Liver (tissue), 9 donors: ENCODE data around the gene AMBRA1. TPM values are rescaled to one million over a fixed set of nuclear protein-coding genes. Genes with fewer than 3 reads are reported as not detected.

ENCODE experiments used
- DNase-seq: peaks from one replicate; pipeline ENCODE4 v3.0.0-alpha.2; 2017; ENCODE audit warnings: low spot score
- H3K27ac ChIP-seq, 2 donors: one replicate each; pipeline ENCODE4 v1.7.0; 2013; ENCODE audit warnings: inconsistent platforms in 2 of 2, low read length in 2 of 2, control low read depth in 1 of 2, low read depth in 1 of 2, mild to moderate bottlenecking in 1 of 2
- H3K27me3 ChIP-seq, 4 donors: one replicate each; pipeline versions ENCODE4 v1.6.1 to v1.7.0; 2013; ENCODE audit warnings: low read length in 3 of 4, inconsistent platforms in 1 of 4, mild to moderate bottlenecking in 1 of 4, moderate library complexity in 1 of 4; ENCODE audit not compliant: control insufficient read depth in 4 of 4, insufficient read depth in 4 of 4
- H3K36me3 ChIP-seq, 4 donors: one replicate each; pipeline versions ENCODE4 v1.6.1 to v1.7.0; 2013; ENCODE audit warnings: low read length in 3 of 4, mild to moderate bottlenecking in 3 of 4, low read depth in 1 of 4, moderate library complexity in 1 of 4; ENCODE audit not compliant: control insufficient read depth in 4 of 4, insufficient read depth in 3 of 4
- H3K4me1 ChIP-seq, 4 donors: one replicate each; pipeline versions ENCODE4 v1.6.1 to v1.7.0; 2013; ENCODE audit warnings: low read length in 3 of 4, mild to moderate bottlenecking in 3 of 4, moderate library complexity in 1 of 4; ENCODE audit not compliant: control insufficient read depth in 4 of 4, insufficient read depth in 4 of 4
- H3K4me3 ChIP-seq, 3 donors: one replicate each; pipeline versions ENCODE4 v1.6.1 to v1.7.0; 2013; ENCODE audit warnings: low read length in 3 of 3, control low read depth in 1 of 3, low read depth in 1 of 3, mild to moderate bottlenecking in 1 of 3
- H3K9ac ChIP-seq, 2 donors: one replicate each; pipeline ENCODE4 v1.7.0; 2013; ENCODE audit warnings: low read length in 2 of 2, mild to moderate bottlenecking in 2 of 2, moderate library complexity in 2 of 2, control low read depth in 1 of 2, low read depth in 1 of 2
- H3K9me3 ChIP-seq, 4 donors: one replicate each; pipeline versions ENCODE4 v1.6.1 to v1.7.0; 2013; ENCODE audit warnings: low read length in 3 of 4; ENCODE audit not compliant: control insufficient read depth in 4 of 4
- EGR1 ChIP-seq, 2 donors: IDR thresholded peaks; 2 replicates each; pipeline ENCODE4 v1.6.1; 2016 to 2018; ENCODE audit warnings: antibody characterized with exemption in 2 of 2, low read depth in 2 of 2
- FOXA1 ChIP-seq: IDR thresholded peaks from 2 replicates; pipeline ENCODE4 v1.6.1; 2016; ENCODE audit warnings: antibody characterized with exemption
- FOXA2 ChIP-seq: IDR thresholded peaks from 2 replicates; pipeline ENCODE4 v1.6.1; 2016; ENCODE audit warnings: antibody characterized with exemption
- GABPA ChIP-seq, 2 donors: IDR thresholded peaks in 1 of 2; conservative IDR thresholded peaks in 1 of 2; 2 replicates each; pipeline ENCODE4 v1.6.1; 2016; ENCODE audit warnings: antibody characterized with exemption in 2 of 2, mild to moderate bottlenecking in 1 of 2, moderate library complexity in 1 of 2
- HNF4A ChIP-seq, 2 donors: conservative IDR thresholded peaks; 2 replicates each; pipeline ENCODE4 v1.6.1; 2016; ENCODE audit warnings: antibody characterized with exemption in 2 of 2, mild to moderate bottlenecking in 2 of 2
- HNF4G ChIP-seq: IDR thresholded peaks from 2 replicates; pipeline ENCODE4 v1.6.1; 2016; ENCODE audit warnings: antibody characterized with exemption
- JUND ChIP-seq, 2 donors: IDR thresholded peaks; 2 replicates each; pipeline ENCODE4 v1.6.1; 2016; ENCODE audit warnings: antibody characterized with exemption in 2 of 2
- NR2F2 ChIP-seq: IDR thresholded peaks from 2 replicates; pipeline ENCODE4 v1.6.1; 2016; ENCODE audit warnings: antibody characterized with exemption
- RAD21 ChIP-seq, 2 donors: IDR thresholded peaks; 2 replicates each; pipeline ENCODE4 v1.6.1; 2016; ENCODE audit warnings: antibody characterized with exemption in 2 of 2, mild to moderate bottlenecking in 2 of 2
- RXRA ChIP-seq, 2 donors: IDR thresholded peaks; 2 replicates each; pipeline ENCODE4 v1.6.1; 2017 to 2018; ENCODE audit warnings: antibody characterized with exemption in 2 of 2, mild to moderate bottlenecking in 1 of 2
- SP1 ChIP-seq: IDR thresholded peaks from 2 replicates; pipeline ENCODE4 v1.6.1; 2018; ENCODE audit warnings: antibody characterized with exemption, mild to moderate bottlenecking
- TAF1 ChIP-seq: conservative IDR thresholded peaks from 2 replicates; pipeline ENCODE4 v1.6.1; 2016; ENCODE audit warnings: antibody characterized with exemption, mild to moderate bottlenecking
- YY1 ChIP-seq: IDR thresholded peaks from 2 replicates; pipeline ENCODE4 v1.6.1; 2016; ENCODE audit warnings: antibody characterized with exemption, mild to moderate bottlenecking
- WGBS: extraction: QIAGEN DNeasy Blood & Tissue Kit; methylation state at CpG from one replicate; pipeline ENCODE4 v1.1.7; 2013; 5-methylcytosine and 5-hydroxymethylcytosine counted together
- polyA plus RNA-seq, 2 donors: library from polyadenylated mRNA; stranded (reverse) in 1 of 2; unstranded in 1 of 2; fragments of 200-250 nt in 1 of 2; fragments of >200 nt in 1 of 2; fragmentation: Nextera tagmentation in 1 of 2; extraction: Ambion mirVana in 1 of 2; gene quantifications; one replicate each; pipeline versions ENCODE4 v1.2.1 to v1.2.3, GENCODE V29; 2013 to 2015
- total RNA-seq, 2 donors: library from RNA; depleted of rRNA; stranded (reverse); fragments of >200 nt; gene quantifications; one replicate each; pipeline ENCODE4 v1.2.3, GENCODE V29; 2014
- TF ChIP-seq, protein P1 (sequence below): IDR thresholded peaks from 2 replicates; pipeline ENCODE4 v1.6.1; 2016; ENCODE audit warnings: antibody characterized with exemption
- TF ChIP-seq, protein P2 (sequence below): IDR thresholded peaks from 2 replicates; pipeline ENCODE4 v1.6.1; 2016; ENCODE audit warnings: antibody characterized with exemption
- TF ChIP-seq, protein P3 (sequence below): IDR thresholded peaks from 2 replicates; pipeline ENCODE4 v1.6.1; 2016; ENCODE audit warnings: antibody characterized with exemption, mild to moderate bottlenecking
- TF ChIP-seq, protein P4 (sequence below): fragments of 150-350 bp; IDR thresholded peaks from 2 replicates; pipeline ENCODE4 v1.5.1; 2017; ENCODE audit warnings: improper control_type of control experiment, low read depth, low read length; ENCODE audit not compliant: missing input control
- donor health status: healthy.
- donor health status: healthy.
- donor health status: healthy.
- donor health status: healthy.
- donor health status: healthy.

The AMBRA1 gene
- total and polyA plus RNA-seq, 4 donors, result 3.7 to 25.7 (median 15.1) TPM

DNA sequence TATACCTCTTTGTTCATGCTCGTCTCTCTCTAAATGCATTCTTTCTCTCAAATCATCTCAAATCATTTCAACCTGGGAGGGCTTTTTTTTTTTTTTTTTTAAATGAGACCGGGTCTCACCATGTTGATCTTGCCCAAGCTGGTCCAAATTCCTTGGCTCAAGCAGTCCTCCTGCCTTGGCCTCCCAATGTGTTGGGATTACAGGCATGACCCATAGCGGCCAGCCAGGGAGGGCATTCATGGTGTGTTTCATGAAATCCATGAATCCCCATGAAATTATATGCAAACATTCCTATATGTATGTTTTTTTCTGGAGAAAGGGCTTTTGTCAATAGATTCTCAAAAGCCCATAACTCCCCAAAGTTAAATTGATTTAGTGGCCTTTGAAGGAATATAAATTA lies 49.7 kb upstream of the AMBRA1 start:
- H3K9me3 ChIP-seq, result no peaks in the 10 kb centered on the region
- no peak overlapping the region for H3K4me3 ChIP-seq
- TF ChIP-seq HNF4A (conservative IDR thresholded peaks at IDR 0.05) (no peak), HNF4G (no peak), FOXA2 (no peak), JUND (IDR thresholded peaks at IDR 0.05) (no peak), RAD21 (IDR thresholded peaks at IDR 0.05) (no peak), FOXA1 (no peak)
- TF ChIP-seq, protein P1, sequence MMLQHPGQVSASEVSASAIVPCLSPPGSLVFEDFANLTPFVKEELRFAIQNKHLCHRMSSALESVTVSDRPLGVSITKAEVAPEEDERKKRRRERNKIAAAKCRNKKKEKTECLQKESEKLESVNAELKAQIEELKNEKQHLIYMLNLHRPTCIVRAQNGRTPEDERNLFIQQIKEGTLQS, result no peak
- TF ChIP-seq, protein P2, sequence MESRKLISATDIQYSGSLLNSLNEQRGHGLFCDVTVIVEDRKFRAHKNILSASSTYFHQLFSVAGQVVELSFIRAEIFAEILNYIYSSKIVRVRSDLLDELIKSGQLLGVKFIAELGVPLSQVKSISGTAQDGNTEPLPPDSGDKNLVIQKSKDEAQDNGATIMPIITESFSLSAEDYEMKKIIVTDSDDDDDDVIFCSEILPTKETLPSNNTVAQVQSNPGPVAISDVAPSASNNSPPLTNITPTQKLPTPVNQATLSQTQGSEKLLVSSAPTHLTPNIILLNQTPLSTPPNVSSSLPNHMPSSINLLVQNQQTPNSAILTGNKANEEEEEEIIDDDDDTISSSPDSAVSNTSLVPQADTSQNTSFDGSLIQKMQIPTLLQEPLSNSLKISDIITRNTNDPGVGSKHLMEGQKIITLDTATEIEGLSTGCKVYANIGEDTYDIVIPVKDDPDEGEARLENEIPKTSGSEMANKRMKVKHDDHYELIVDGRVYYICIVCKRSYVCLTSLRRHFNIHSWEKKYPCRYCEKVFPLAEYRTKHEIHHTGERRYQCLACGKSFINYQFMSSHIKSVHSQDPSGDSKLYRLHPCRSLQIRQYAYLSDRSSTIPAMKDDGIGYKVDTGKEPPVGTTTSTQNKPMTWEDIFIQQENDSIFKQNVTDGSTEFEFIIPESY, result no peak
- TF ChIP-seq, protein P3, sequence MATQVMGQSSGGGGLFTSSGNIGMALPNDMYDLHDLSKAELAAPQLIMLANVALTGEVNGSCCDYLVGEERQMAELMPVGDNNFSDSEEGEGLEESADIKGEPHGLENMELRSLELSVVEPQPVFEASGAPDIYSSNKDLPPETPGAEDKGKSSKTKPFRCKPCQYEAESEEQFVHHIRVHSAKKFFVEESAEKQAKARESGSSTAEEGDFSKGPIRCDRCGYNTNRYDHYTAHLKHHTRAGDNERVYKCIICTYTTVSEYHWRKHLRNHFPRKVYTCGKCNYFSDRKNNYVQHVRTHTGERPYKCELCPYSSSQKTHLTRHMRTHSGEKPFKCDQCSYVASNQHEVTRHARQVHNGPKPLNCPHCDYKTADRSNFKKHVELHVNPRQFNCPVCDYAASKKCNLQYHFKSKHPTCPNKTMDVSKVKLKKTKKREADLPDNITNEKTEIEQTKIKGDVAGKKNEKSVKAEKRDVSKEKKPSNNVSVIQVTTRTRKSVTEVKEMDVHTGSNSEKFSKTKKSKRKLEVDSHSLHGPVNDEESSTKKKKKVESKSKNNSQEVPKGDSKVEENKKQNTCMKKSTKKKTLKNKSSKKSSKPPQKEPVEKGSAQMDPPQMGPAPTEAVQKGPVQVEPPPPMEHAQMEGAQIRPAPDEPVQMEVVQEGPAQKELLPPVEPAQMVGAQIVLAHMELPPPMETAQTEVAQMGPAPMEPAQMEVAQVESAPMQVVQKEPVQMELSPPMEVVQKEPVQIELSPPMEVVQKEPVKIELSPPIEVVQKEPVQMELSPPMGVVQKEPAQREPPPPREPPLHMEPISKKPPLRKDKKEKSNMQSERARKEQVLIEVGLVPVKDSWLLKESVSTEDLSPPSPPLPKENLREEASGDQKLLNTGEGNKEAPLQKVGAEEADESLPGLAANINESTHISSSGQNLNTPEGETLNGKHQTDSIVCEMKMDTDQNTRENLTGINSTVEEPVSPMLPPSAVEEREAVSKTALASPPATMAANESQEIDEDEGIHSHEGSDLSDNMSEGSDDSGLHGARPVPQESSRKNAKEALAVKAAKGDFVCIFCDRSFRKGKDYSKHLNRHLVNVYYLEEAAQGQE, result no peak
- H3K36me3 ChIP-seq, result peaks cover 6 to 28% (median 16%) of the 10 kb centered on the region in 4 donors
- no peaks in the 10 kb centered on the region for H3K27me3 ChIP-seq
- H3K27ac ChIP-seq, result no peak overlapping the region
- no peak for DNase-seq
- WGBS, result 100% methylated on average over 3 of the region's 3 CpGs
- H3K4me1 ChIP-seq, result peaks cover 3 to 13% (median 10%) of the 10 kb centered on the region in 4 donors
- H3K9ac ChIP-seq, result no peak overlapping the region

DNA sequence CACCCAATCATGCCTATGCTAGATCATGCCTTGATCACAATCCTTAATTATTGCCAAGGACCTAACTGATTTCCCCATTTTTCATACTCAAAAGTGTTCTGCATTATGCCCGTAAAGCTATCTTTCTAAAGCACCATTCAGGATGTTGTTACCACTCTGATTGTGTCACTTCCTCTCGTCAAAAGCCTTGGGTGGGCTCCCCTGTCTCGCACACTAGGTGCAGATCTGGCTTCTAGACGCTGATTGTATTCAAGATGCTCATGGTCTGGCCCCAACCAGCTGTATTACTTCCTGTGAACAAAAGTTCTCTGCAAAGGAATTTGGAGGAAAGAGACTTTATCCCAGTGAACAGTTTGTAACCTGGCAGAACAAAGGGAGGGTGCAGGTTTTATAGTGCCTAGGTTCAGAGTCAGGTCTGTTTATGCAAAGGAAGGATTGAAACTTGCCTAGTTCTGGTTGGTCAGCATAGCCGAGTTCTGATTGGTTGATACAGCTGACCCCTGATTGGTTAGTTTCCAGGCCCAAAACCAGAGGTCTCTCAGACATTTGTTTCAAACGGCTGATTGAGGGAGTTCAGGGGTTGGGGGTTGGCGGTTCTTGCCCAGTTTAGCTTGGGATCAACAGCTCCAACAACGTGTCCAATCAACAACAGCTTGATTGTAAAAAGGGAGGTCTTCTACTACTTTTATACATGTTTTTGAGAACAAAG lies 49.0 kb upstream of the AMBRA1 start:
- 96% methylated on average over 8 of the region's 8 CpGs for WGBS
- no peak for TF ChIP-seq HNF4A (conservative IDR thresholded peaks at IDR 0.05)
- no peak for TF ChIP-seq RXRA (IDR thresholded peaks at IDR 0.05)
- TF ChIP-seq SP1, result no peak
- TF ChIP-seq, protein P4, sequence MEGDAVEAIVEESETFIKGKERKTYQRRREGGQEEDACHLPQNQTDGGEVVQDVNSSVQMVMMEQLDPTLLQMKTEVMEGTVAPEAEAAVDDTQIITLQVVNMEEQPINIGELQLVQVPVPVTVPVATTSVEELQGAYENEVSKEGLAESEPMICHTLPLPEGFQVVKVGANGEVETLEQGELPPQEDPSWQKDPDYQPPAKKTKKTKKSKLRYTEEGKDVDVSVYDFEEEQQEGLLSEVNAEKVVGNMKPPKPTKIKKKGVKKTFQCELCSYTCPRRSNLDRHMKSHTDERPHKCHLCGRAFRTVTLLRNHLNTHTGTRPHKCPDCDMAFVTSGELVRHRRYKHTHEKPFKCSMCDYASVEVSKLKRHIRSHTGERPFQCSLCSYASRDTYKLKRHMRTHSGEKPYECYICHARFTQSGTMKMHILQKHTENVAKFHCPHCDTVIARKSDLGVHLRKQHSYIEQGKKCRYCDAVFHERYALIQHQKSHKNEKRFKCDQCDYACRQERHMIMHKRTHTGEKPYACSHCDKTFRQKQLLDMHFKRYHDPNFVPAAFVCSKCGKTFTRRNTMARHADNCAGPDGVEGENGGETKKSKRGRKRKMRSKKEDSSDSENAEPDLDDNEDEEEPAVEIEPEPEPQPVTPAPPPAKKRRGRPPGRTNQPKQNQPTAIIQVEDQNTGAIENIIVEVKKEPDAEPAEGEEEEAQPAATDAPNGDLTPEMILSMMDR, result no peak
- TF ChIP-seq RAD21 (IDR thresholded peaks at IDR 0.05), result no peak
- no peak for TF ChIP-seq NR2F2
- no peak for TF ChIP-seq TAF1
- TF ChIP-seq FOXA2, result no peak
- TF ChIP-seq, protein P2, result no peak
- no peak for TF ChIP-seq YY1
- TF ChIP-seq GABPA (IDR thresholded peaks at IDR 0.05 in 1 of 2, conservative IDR thresholded peaks at IDR 0.05 in 1 of 2), result no peak
- no peak for TF ChIP-seq EGR1 (IDR thresholded peaks at IDR 0.05; ENCODE audit: low read depth in 2 of 2)
- TF ChIP-seq, protein P3, result no peak
- TF ChIP-seq, protein P1, result no peak

More for the DNA sequence above, 49.0 kb upstream of the AMBRA1 start:
- Histone ChIP-seq H3K4me3 (no peak overlapping the region), H3K36me3 (peaks cover 6 to 26% (median 16%) of the 10 kb centered on the region in 4 donors), H3K4me1 (peaks cover 3 to 13% (median 10%) of the 10 kb centered on the region in 4 donors), H3K9ac (no peak overlapping the region), H3K9me3 (no peaks in the 10 kb centered on the region), H3K27me3 (no peaks in the 10 kb centered on the region), H3K27ac (no peak overlapping the region)
- DNase-seq, result no peak
